ENCODE results near the gene MRO.

DNA sequence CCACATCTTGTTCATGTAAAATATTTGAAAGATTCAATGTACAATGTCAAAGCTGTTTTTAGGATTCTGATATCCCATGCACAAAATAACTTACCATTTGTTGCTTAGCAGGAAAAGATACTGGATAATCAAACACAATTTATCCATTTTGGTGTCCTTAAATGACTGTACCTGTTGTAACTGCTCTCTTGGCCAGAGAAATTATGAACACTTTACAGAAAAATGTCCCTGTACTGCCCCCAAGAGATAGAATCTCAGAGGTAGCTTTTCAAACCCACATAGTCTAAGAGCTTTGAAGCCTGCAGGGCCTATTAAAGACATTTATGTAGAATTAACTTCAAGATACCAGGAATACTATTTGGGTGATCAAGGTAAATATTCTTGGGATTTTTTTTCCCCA lies 46.9 kb upstream of the MRO start:
- TF ChIP-seq, protein P1, sequence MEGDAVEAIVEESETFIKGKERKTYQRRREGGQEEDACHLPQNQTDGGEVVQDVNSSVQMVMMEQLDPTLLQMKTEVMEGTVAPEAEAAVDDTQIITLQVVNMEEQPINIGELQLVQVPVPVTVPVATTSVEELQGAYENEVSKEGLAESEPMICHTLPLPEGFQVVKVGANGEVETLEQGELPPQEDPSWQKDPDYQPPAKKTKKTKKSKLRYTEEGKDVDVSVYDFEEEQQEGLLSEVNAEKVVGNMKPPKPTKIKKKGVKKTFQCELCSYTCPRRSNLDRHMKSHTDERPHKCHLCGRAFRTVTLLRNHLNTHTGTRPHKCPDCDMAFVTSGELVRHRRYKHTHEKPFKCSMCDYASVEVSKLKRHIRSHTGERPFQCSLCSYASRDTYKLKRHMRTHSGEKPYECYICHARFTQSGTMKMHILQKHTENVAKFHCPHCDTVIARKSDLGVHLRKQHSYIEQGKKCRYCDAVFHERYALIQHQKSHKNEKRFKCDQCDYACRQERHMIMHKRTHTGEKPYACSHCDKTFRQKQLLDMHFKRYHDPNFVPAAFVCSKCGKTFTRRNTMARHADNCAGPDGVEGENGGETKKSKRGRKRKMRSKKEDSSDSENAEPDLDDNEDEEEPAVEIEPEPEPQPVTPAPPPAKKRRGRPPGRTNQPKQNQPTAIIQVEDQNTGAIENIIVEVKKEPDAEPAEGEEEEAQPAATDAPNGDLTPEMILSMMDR (IDR thresholded peaks at IDR 0.05) = peak; percentile 26 to 43 (median 39)
- no peak for TF ChIP-seq POLR2A (IDR thresholded peaks at IDR 0.05)

Data from right lobe of liver (tissue), 4 donors.